C1 segment of cervical spinal cord (tissue), 14 donors: Measurements from ENCODE around the gene MBD3.
A peak's percentile ranks its signal among the peaks of the same experiment; 100 is the strongest.

Experiments
- DNase-seq, 14 donors: peaks; one replicate each; lab custom pipeline; 2025; lab: John Stamatoyannopoulos, UW

MBD3 gene

GRCh38 chr19:1619703-1620102 is 27.0 kb upstream of the MBD3 start:
- no peak for DNase-seq

DNA sequence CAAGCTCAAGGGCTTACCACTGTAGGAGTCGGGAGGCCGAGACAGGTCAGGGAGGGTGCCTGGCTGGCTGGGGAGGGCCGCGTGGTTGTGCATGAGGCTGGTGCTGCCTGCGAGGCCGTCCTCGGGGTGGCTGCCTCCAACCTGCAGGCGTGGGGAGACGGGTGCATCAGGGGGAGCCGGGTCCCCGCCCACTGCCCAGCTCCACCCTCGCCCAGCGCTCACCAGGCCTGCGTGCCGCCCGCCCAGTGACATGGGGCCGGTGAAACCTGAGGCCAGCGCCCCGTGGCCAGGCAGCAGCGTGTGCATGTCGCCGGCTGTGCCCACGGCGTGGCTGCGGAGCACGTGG is 26.4 kb upstream of the MBD3 start:
- no peak for DNase-seq

GRCh38 chr19:1618157-1619093 is 25.8 kb upstream of the MBD3 start:
- no peak for DNase-seq

GRCh38 chr19:1616875-1617274 is 24.2 kb upstream of the MBD3 start:
- no peak for DNase-seq

- DNase-seq = no peak
These were observed 23.7 kb upstream of the MBD3 start for GRCh38 chr19:1616396-1616795.

- DNase-seq = no peak
These were observed 22.6 kb upstream of the MBD3 start for GRCh38 chr19:1615156-1615765.

DNA sequence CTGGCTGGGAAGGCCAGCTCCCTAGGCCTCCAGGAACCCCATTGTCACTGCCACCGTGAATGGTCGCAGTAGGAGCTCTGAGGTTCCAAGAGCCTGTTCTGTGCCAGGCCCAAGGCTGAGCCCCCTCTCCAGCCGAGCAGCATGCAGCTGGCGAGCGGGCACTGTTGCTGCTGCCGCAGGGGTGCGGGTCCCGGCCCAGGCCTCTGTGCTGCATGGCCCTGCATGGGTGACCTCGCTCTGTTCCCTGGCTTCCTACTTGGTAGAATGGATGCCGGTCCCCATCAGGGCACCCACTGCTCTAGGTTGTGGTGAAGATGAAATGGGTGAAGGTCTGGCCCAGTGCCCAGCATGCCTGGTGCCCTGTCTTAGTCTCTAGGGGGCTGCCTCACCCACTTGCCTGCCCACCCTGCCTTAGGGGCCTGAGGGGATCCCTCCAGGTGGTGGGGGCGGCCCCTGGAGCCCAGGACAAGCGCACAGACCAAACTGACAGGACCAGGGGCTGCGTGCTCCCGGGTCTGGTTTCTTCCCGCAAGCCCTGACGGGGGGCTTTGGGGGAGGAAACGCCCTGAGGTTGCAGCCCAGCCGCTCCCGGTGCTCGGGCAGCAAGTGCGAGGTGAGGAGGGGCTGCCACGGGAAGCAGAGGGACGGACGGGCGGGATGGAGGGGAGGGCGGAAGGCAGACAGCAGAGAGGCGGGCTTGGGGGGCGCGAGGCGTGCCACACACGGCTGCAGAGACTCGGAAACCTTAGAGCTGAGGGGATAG is 21.3 kb upstream of the MBD3 start:
- no peak for DNase-seq

GRCh38 chr19:1613146-1613545 is 20.5 kb upstream of the MBD3 start:
- DNase-seq = no peak

DNA sequence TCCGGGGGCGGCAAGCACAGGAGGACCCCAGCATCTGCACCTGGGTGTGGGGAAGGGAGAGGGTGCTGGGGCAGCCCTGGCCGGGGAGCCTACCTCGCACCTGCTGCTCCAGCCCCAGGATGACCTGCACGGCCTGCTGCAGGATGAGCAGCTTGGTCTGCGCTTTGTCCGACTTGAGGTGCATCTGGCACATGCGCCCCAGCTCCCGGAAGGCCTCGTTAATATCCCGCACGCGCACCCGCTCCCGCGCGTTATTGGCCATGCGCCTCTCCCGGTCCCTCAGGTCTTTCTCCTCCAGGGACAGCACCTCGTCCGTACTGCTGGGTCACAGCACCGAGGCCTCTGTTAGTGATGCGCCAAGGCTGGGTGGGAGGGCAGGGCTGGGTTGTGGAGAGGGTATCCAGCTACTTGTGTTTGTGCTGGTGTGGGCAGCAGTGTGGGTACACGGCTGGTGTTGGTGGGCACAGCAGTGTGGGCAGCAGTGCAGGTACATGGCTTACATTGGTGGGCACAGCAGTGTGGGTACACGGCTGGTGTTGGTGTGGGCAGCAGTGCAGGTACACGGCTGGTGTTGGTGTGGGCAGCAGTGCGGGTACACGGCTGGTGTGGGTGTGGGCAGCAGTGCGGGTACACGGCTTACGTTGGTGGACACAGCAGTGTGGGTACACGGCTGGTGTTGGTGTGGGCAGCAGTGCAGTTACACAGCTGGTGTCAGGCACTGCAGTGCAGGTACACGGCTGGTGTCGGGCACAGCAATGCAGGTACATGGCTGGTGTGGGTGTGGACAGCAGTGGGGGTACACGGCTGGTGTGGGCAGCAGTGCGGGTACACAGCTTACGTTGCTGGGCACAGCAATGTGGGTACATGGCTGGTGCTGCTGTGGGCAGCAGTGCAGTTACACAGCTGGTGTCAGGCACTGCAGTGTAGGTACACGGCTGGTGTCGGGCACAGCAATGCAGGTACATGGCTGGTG is 19.7 kb upstream of the MBD3 start:
- no peak for DNase-seq

DNA sequence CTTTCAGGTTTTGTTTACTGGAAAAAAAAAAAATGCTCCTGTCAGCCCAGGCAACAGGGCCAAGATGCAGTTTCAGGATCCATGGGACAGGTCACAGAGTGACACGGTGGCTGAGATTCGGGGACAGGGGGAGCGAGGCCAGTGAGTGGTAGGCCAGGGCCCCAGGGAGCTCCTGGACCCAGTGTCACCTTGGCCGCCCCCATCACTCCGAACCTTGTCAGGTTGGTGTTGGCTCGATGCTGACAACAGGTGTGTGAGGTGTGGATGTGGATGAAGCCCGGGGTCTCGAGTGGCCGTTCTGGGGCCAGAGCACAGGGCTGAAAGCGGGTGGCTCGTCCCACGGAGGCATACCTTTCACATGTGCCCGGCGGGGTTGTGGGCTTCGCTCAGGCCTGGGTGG is 18.7 kb upstream of the MBD3 start:
- DNase-seq = no peak

DNA sequence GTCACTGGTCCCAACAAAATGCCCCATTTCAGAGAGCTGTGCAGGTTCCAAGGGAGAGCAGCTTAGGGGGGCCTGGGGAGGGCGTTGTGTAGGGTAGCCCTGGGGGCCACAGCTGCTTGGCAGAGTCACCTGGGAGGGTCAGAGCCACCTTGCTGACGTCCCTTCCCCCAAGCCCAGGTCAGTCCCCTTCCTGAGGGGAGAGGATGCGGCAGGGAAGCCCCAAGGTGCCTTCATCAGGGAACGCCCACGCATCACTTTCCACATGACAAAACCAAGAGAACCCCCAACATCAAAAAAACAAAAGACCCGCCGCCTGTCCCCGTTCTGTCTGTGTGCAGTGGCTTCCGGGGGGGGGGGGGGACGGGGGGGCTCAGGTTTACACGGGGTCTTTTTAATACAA is 17.9 kb upstream of the MBD3 start:
- DNase-seq = no peak

GRCh38 chr19:1609680-1610474 is 17.2 kb upstream of the MBD3 start:
- no peak for DNase-seq

DNA sequence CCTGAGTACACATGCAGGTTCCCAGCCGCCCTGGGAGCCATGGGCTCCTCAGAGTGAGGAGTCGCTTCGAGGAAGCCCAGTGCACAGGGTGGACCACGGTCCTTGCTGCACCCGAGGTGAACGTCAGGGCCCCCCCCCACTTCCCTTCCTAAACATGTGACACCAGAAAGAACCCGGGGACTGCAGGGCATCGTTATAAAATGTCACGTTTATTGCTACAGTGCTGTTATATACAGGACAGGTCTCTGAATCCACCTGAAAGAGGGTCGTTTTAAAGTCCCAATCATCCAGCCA is 16.4 kb upstream of the MBD3 start:
- no peak for DNase-seq

DNA sequence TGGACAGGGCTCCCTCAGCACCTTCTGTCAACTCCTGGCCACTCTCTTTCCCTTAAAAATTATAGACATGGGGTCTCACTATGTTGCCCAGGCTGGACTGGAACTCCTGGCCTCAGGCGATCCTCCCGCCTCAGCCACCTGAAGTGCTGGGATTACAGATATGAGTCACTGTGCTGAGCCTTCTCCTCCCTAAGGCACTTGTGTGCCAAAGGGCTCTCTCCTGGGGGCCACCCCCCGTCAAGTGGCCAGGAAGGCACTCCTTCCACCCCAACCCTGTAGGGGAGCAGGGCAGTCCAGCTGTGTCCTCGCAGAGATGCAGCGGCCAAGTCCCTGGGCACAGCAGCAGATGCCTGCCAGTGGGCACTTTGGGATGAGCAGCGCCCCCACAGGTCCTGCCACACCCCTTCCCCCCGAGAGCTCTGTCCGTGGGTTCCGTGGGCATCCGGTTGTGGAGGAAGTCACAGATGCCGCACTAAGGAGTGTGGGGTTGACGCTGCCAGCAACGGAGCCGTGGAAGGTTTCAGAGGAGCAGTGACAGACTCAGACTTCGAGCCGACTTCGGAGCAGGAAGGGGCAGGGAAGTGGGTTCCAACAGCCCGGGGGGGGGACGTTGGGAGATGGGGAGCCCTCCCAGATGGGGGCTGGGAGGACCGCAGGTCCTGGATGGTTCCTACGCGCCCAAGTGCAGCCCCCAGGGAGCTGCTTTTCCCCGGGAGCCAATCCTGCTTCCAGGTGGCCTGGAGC is 15.9 kb upstream of the MBD3 start:
- DNase-seq = no peak

GRCh38 chr19:1606138-1606651 is 13.5 kb upstream of the MBD3 start:
- DNase-seq = no peak

GRCh38 chr19:1605236-1606137 is 12.8 kb upstream of the MBD3 start, which contains the start of gene UQCR11:
UQCR11 (minus strand) TSS chr19:1605462; CDS start chr19:1605409, 53 bp downstream.
- DNase-seq = peak; percentile 66 to 98 (median 94)

DNA sequence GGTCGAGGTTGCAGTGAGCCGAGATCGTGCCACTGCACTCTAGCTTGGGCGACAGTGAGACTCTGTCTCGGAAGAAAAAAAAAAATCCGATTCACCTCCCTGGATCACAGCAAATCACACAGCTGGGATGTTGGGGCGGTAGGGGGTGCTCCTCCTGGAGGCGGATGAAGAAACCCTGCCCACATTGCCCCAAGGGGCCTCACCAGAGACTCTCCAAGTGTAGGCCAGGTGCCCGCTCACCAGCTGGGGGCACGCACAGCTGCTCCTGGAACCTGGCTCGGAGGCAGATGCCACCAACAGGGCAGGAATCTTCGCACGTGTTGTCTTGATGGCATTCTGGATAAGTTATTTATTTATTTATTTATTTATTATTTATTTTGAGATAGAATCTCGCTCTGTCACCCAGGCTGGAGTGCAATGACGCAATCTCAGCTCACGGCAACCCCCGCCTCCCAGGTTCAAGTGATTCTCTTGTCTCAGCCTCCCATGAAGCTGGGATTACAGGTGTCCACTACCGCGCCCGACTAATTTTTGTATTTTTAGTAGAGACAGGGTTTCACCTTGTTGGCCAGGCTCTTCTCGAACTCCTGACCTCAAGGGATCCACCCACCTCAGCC is 9.5 kb upstream of the MBD3 start:
- DNase-seq = no peak

DNA sequence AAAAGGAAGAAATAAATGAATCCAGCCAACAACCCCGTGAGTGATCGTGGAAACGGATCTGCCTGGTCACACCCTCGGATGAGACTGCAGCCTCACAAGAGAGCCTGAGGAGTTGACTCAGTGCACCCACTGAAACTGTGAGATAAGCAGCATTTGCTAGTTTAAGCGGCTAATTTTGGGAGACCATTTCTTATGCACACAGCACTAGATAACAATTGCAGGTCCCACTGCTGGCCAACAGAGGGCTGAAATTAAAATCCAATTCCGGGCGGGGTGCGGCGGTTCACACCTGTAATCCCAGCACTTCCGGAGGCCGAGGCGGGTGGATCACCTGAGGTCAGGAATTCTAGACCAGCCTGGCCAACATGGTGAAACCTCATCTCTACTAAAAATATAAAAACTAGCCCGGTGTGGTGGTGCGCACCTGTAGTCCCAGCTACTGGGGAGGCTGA is 9.0 kb upstream of the MBD3 start:
- no peak for DNase-seq
